Measurements from ENCODE around the gene UQCRH.

- TF ChIP-seq CTCF (IDR thresholded peaks at IDR 0.05) (no peak), POLR2A (IDR thresholded peaks at IDR 0.05) (no peak)
Observed at GRCh38 chr1:46281021-46281420, 22.5 kb upstream of the UQCRH start.
